HCT116 (cell line): Measurements from ENCODE around the gene H6PD. TPM values are rescaled to one million over a fixed set of nuclear protein-coding genes. Genes with fewer than 3 reads are reported as not detected.

Experiments
- ATAC-seq: fragments of 200-7000 bp; cut with Tn5 transposase; 2 replicates; pipeline ENCODE4 v1.9.1; 2020; ENCODE audit warnings: mild to moderate bottlenecking, moderate library complexity
- BruUV-seq: library from RNA; stranded (reverse); fragments of 400-500 nt; replicated peaks from 2 replicates; lab custom pipeline; 2021; lab: Mats Ljungman, UMichigan
- CTCF ChIA-PET: fragments of 300-600 bp; sonication (Branson Sonifier 250); formaldehyde crosslinking; loops from one replicate; lab custom pipeline; 2021; ENCODE audit warnings: antibody characterized with exemption; lab: Charles Lee
- POLR2A ChIA-PET: fragments of 300-600, 350-600 bp; sonication (Branson Sonifier 250); formaldehyde crosslinking; loops from one replicate; lab custom pipeline; 2021; ENCODE audit warnings: antibody characterized with exemption; lab: Charles Lee
- RAD21 ChIA-PET, 2 experiments: fragments of 300-600 bp; sonication (Branson Sonifier 250); formaldehyde crosslinking; loops; one replicate each; lab custom pipeline; 2023; ENCODE audit warnings: low total read pairs in 2 of 2; ENCODE audit not compliant: uncharacterized antibody in 2 of 2, unreplicated experiment in 2 of 2, low non-redundant PET in 1 of 2; lab: Charles Lee
- DNase-seq: peaks from one replicate; pipeline ENCODE4 v3.0.0-alpha.2; 2010; ENCODE audit warnings: low read depth, low spot score
- H2AFZ ChIP-seq: fragments of 200-600 bp; shearing (Covaris generic), sonication (generic); 2 replicates; pipeline ENCODE4 v1.6.1; 2017; ENCODE audit warnings: low read depth, mixed run types, mixed read lengths, antibody characterized with exemption, low read length; ENCODE audit not compliant: poor library complexity, severe bottlenecking
- H3K27ac ChIP-seq: 2 replicates; pipeline ENCODE4 v1.5.1; 2012; ENCODE audit warnings: low read depth, low read length
- H3K27me3 ChIP-seq: fragments of 200-600 bp; sonication (generic); 2 replicates; pipeline ENCODE4 v1.6.1; 2016; ENCODE audit warnings: mixed run types, low read length, mixed read lengths; ENCODE audit not compliant: insufficient read depth
- H3K36me3 ChIP-seq, 2 experiments: fragments of 200-500 bp in 1 of 2; fragments of 200-600 bp in 1 of 2; sonication (Bioruptor generic) in 1 of 2; sonication (generic) in 1 of 2; 2 replicates each; pipeline versions ENCODE4 v1.5.1 to v1.6.1; 2014 to 2016; ENCODE audit warnings: low read length in 2 of 2, inconsistent platforms in 1 of 2, mixed read lengths in 1 of 2, mixed run types in 1 of 2; ENCODE audit not compliant: insufficient read depth in 2 of 2, control insufficient read depth in 1 of 2
- H3K4me1 ChIP-seq, 2 experiments: fragments of 200-600 bp in 1 of 2; sonication (generic) in 1 of 2; 2 replicates each; pipeline versions ENCODE4 v1.5.1 to v1.6.1; 2012 to 2017; ENCODE audit warnings: low read length in 2 of 2, inconsistent platforms in 1 of 2, mild to moderate bottlenecking in 1 of 2, mixed read lengths in 1 of 2, mixed run types in 1 of 2, moderate library complexity in 1 of 2; ENCODE audit not compliant: insufficient read depth in 2 of 2, control insufficient read depth in 1 of 2
- H3K4me2 ChIP-seq: fragments of 200-600 bp; sonication (generic); 2 replicates; pipeline ENCODE4 v1.6.1; 2017; ENCODE audit warnings: mixed run types, low read length, mixed read lengths
- H3K4me3 ChIP-seq, 2 experiments: fragments of 200-600 bp in 1 of 2; sonication (generic) in 1 of 2; replicated peaks in 1 of 2; 2 replicates each; pipeline ENCODE4 v1.5.1; 2011 to 2016; ENCODE audit warnings: low read length in 2 of 2, control low read depth in 1 of 2, low read depth in 1 of 2, mild to moderate bottlenecking in 1 of 2, mixed read lengths in 1 of 2, mixed run types in 1 of 2
- H3K79me2 ChIP-seq: fragments of 200-600 bp; sonication (generic); 2 replicates; pipeline ENCODE4 v1.6.1; 2017; ENCODE audit warnings: mild to moderate bottlenecking, mixed run types, low read length, moderate library complexity, mixed read lengths; ENCODE audit not compliant: insufficient read depth
- H3K9ac ChIP-seq: fragments of 200-600 bp; sonication (generic); 2 replicates; pipeline ENCODE4 v1.6.1; 2016; ENCODE audit warnings: low read length, mixed read lengths
- H3K9me2 ChIP-seq: fragments of 200-600 bp; sonication (generic), shearing (Covaris generic); 2 replicates; pipeline ENCODE4 v1.6.1; 2017; ENCODE audit warnings: mixed run types, mild to moderate bottlenecking, moderate library complexity; ENCODE audit not compliant: insufficient read depth
- H3K9me3 ChIP-seq, 2 experiments: fragments of 200-500 bp in 1 of 2; fragments of 200-600 bp in 1 of 2; sonication (Bioruptor generic) in 1 of 2; sonication (generic) in 1 of 2; 2 replicates each; pipeline ENCODE4 v1.6.1; 2014 to 2017; ENCODE audit warnings: low read length in 2 of 2, mixed read lengths in 2 of 2, inconsistent platforms in 1 of 2, low read depth in 1 of 2, mild to moderate bottlenecking in 1 of 2, mixed run types in 1 of 2, moderate library complexity in 1 of 2; ENCODE audit not compliant: control insufficient read depth in 1 of 2, insufficient read depth in 1 of 2
- H4K20me1 ChIP-seq: fragments of 200-600 bp; sonication (generic), shearing (Covaris generic); 2 replicates; pipeline ENCODE4 v1.6.1; 2017; ENCODE audit warnings: mixed run types, mild to moderate bottlenecking, moderate library complexity; ENCODE audit not compliant: insufficient read depth
- CBX3 ChIP-seq: IDR thresholded peaks from 2 replicates; pipeline ENCODE4 v1.6.1; 2012; ENCODE audit warnings: low read depth
- CEBPB ChIP-seq: IDR thresholded peaks from 2 replicates; pipeline ENCODE4 v1.6.1; 2012; ENCODE audit warnings: low read depth
- EGR1 ChIP-seq: IDR thresholded peaks from 2 replicates; pipeline ENCODE4 v1.6.1; 2012; ENCODE audit warnings: low read depth
- EZH2phosphoT487 ChIP-seq: fragments of 200-600 bp; IDR thresholded peaks from 2 replicates; pipeline ENCODE4 v1.6.1; 2018; ENCODE audit warnings: antibody characterized with exemption, borderline replicate concordance
- SIN3A ChIP-seq: IDR thresholded peaks from 2 replicates; pipeline ENCODE4 v1.6.1; 2012; ENCODE audit warnings: low read depth
- SP1 ChIP-seq: IDR thresholded peaks from 2 replicates; pipeline ENCODE4 v1.6.1; 2012; ENCODE audit warnings: low read depth
- SRF ChIP-seq: IDR thresholded peaks from 2 replicates; pipeline ENCODE4 v1.6.1; 2012; ENCODE audit warnings: low read depth
- TCF7L2 ChIP-seq: IDR thresholded peaks from 2 replicates; pipeline ENCODE4 v1.7.0; 2011; ENCODE audit warnings: borderline replicate concordance, inconsistent platforms; ENCODE audit not compliant: insufficient read depth, insufficient read length; ENCODE audit errors: extremely low read depth
- ZNF274 ChIP-seq: fragments of 200-500 bp; sonication (Bioruptor generic); IDR thresholded peaks from 2 replicates; pipeline ENCODE4 v1.6.1; 2014; ENCODE audit warnings: mild to moderate bottlenecking, low read depth, low read length, inconsistent platforms
- intact Hi-C: fragments of 100-400 bp; cut with micrococcal nuclease; formaldehyde crosslinking; loops from 2 replicates; pipeline ENCODE4 v1.10.0; 2022
- total RNA-seq: library from RNA; stranded (reverse); gene quantifications from one replicate; pipeline ENCODE4 v1.2.1, GENCODE V29; 2021; ENCODE audit not compliant: unreplicated experiment
- TF ChIP-seq, protein P1 (sequence below): IDR thresholded peaks from 2 replicates; pipeline ENCODE4 v1.6.1; 2011; ENCODE audit warnings: mild to moderate bottlenecking, low read length, moderate library complexity; ENCODE audit not compliant: insufficient replicate concordance; ENCODE audit errors: extremely low read depth
- TF ChIP-seq, protein P2 (sequence below), 3 experiments: fragments of 200-600 bp in 1 of 3; sonication (generic) in 1 of 3; IDR thresholded peaks in 2 of 3; conservative IDR thresholded peaks in 1 of 3; 2 replicates each; pipeline ENCODE4 v1.5.1; 2012 to 2017; ENCODE audit warnings: low read depth in 2 of 3, low read length in 2 of 3, antibody characterized with exemption in 1 of 3, borderline replicate concordance in 1 of 3, control low read depth in 1 of 3, mild to moderate bottlenecking in 1 of 3, mixed read lengths in 1 of 3, mixed run types in 1 of 3, moderate library complexity in 1 of 3; ENCODE audit not compliant: insufficient read depth in 1 of 3
- TF ChIP-seq, protein P3 (sequence below): IDR thresholded peaks from 2 replicates; pipeline ENCODE4 v1.6.1; 2012

Gene H6PD
- total RNA-seq, 1 experiment from 2014 or later = 16.2 TPM

DNA sequence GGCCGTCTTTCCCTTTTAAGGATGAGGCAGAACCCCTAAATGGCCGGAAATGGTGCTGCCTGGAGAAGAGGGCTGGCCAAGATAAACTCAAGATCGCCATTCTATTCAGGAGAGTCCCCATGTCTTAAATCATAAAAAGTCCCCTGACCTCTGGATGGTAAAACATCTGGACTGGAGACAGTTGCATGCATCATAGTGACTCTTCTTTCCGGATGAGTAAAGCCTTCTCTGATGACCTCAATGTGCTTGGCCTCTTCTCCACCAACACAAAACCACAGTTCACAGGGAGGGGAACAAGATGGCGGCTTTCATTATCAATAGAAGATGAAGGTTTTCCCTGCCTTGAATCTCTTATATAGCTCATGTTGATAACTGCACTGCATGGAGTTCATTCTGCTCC is 27.5 kb upstream of the H6PD start (continued):
- TF ChIP-seq, protein P1, sequence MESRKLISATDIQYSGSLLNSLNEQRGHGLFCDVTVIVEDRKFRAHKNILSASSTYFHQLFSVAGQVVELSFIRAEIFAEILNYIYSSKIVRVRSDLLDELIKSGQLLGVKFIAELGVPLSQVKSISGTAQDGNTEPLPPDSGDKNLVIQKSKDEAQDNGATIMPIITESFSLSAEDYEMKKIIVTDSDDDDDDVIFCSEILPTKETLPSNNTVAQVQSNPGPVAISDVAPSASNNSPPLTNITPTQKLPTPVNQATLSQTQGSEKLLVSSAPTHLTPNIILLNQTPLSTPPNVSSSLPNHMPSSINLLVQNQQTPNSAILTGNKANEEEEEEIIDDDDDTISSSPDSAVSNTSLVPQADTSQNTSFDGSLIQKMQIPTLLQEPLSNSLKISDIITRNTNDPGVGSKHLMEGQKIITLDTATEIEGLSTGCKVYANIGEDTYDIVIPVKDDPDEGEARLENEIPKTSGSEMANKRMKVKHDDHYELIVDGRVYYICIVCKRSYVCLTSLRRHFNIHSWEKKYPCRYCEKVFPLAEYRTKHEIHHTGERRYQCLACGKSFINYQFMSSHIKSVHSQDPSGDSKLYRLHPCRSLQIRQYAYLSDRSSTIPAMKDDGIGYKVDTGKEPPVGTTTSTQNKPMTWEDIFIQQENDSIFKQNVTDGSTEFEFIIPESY = no peak
- TF ChIP-seq SIN3A (no peak), SP1 (no peak), SRF (no peak), TCF7L2 (no peak)
- TF ChIP-seq, protein P2, sequence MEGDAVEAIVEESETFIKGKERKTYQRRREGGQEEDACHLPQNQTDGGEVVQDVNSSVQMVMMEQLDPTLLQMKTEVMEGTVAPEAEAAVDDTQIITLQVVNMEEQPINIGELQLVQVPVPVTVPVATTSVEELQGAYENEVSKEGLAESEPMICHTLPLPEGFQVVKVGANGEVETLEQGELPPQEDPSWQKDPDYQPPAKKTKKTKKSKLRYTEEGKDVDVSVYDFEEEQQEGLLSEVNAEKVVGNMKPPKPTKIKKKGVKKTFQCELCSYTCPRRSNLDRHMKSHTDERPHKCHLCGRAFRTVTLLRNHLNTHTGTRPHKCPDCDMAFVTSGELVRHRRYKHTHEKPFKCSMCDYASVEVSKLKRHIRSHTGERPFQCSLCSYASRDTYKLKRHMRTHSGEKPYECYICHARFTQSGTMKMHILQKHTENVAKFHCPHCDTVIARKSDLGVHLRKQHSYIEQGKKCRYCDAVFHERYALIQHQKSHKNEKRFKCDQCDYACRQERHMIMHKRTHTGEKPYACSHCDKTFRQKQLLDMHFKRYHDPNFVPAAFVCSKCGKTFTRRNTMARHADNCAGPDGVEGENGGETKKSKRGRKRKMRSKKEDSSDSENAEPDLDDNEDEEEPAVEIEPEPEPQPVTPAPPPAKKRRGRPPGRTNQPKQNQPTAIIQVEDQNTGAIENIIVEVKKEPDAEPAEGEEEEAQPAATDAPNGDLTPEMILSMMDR (IDR thresholded peaks at IDR 0.05 in 2 of 3, conservative IDR thresholded peaks at IDR 0.05 in 1 of 3; ENCODE audit: borderline replicate concordance in 1 of 3, insufficient read depth in 1 of 3, low read depth in 2 of 3, low read length in 2 of 3) = no peak
- TF ChIP-seq, protein P3, sequence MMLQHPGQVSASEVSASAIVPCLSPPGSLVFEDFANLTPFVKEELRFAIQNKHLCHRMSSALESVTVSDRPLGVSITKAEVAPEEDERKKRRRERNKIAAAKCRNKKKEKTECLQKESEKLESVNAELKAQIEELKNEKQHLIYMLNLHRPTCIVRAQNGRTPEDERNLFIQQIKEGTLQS = no peak
- TF ChIP-seq, all 23 proteins: peak for 0

DNA sequence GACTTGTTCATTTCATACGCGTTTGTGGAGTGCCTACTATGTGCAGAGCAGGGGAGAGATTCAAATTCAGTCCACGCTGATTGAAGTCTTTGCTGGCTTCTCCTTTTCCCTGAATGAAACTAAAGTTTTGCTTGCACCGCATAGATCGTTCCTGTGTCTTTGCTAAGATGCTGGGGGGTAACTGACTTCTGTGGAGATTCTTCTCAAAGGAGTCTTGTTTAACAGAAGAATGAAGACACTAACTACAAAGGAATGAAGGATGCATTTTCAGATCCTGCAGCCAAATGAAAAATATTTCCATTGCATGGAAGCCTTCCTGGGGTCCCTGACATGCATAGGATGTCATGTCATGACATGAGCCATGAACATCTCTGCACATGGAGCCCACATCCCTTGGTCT is 26.9 kb upstream of the H6PD start:
- intact Hi-C loops = no loop called here
- DNase-seq (no peak), ATAC-seq (no peak)
- H3K9ac ChIP-seq = no peak overlapping the region
- no peaks in the 10 kb centered on the region for H4K20me1 ChIP-seq
- no TSS peak for BruUV-seq
- no peaks in the 10 kb centered on the region for H3K79me2 ChIP-seq
- H3K4me1 ChIP-seq = no peaks in the 10 kb centered on the region
- no peak overlapping the region for H2AFZ ChIP-seq
- POLR2A ChIA-PET = no interaction called here
- RAD21 ChIA-PET = no interaction called here
- CTCF ChIA-PET = no interaction called here
- H3K9me3 ChIP-seq = no peaks in the 10 kb centered on the region
- H3K27me3 ChIP-seq = peaks cover 18% of the 10 kb centered on the region; the same call in 1 of the 2 replicates
- no peaks in the 10 kb centered on the region for H3K36me3 ChIP-seq
- no peaks in the 10 kb centered on the region for H3K9me2 ChIP-seq
- no peak overlapping the region for H3K4me3 ChIP-seq
- no peak overlapping the region for H3K4me2 ChIP-seq
- H3K27ac ChIP-seq = no peak overlapping the region
- TF ChIP-seq, protein P1 = no peak
- no peak for TF ChIP-seq EZH2phosphoT487
- TF ChIP-seq CBX3 = no peak
- TF ChIP-seq ZNF274 = no peak
- TF ChIP-seq CEBPB = no peak
- no peak for TF ChIP-seq SP1
- TF ChIP-seq, protein P3 = no peak
- TF ChIP-seq EGR1 = no peak
- TF ChIP-seq TCF7L2 = no peak
- TF ChIP-seq, protein P2 (IDR thresholded peaks at IDR 0.05 in 2 of 3, conservative IDR thresholded peaks at IDR 0.05 in 1 of 3; ENCODE audit: borderline replicate concordance in 1 of 3, insufficient read depth in 1 of 3, low read depth in 2 of 3, low read length in 2 of 3) = no peak
